GM23248 (cell line): ENCODE data around the gene PRSS48.

Experiments used
- EZH2 ChIP-seq: fragments of 200-600 bp; sonication (generic); IDR thresholded peaks from 2 replicates; pipeline ENCODE4 v1.6.1; 2018; ENCODE audit warnings: antibody characterized with exemption, mild to moderate bottlenecking; ENCODE audit not compliant: insufficient read depth, poor library complexity, severe bottlenecking
- EZH2phosphoT487 ChIP-seq: fragments of 200-600 bp; sonication (generic); IDR thresholded peaks from 2 replicates; pipeline ENCODE4 v1.6.1; 2018; ENCODE audit warnings: antibody characterized with exemption, moderate library complexity, mild to moderate bottlenecking, low read depth; ENCODE audit not compliant: insufficient read depth

GRCh38 chr4:151314479-151314878 is 37.5 kb downstream of the PRSS48 start:
- TF ChIP-seq EZH2 (no peak), EZH2phosphoT487 (no peak)
